ENCODE data around the gene KAZN.

KAZN gene

GRCh38 chr1:15005116-15005515, 406.6 kb downstream of the KAZN start (continued):
- TF ChIP-seq ZNF768 (tag by site-specific recombination; IDR thresholded peaks at IDR 0.05) (no peak), ZNF202 (tag by site-specific recombination; IDR thresholded peaks at IDR 0.05; ENCODE audit: borderline replicate concordance) (no peak), ZEB2 (tag by site-specific recombination; IDR thresholded peaks at IDR 0.05) (no peak), ZNF571 (tag by site-specific recombination; IDR thresholded peaks at IDR 0.05) (no peak), ZBTB26 (tag by site-specific recombination; optimal IDR thresholded peaks at IDR 0.05) (no peak)

- POLR2A ChIA-PET: no interaction called here
- Histone ChIP-seq H3K36me3 (ENCODE audit: control insufficient read depth in 2 of 2, insufficient read depth in 1 of 2, low read length in 2 of 2) (peaks cover 0 to 6% of the 10 kb centered on the region in 2 experiments; a peak in 1 of 3 replicates), H3K4me3 (ENCODE audit: low read depth, low read length) (no peak overlapping the region), H3K9me3 (ENCODE audit: control insufficient read depth, insufficient read depth, low read depth, low read length) (no peaks in the 10 kb centered on the region), H3K4me1 (ENCODE audit: control insufficient read depth, insufficient read depth, low read length) (no peaks in the 10 kb centered on the region), H3K27ac (ENCODE audit: extremely low read depth, low read depth, low read length) (no peak overlapping the region)
- TF ChIP-seq ZNF792 (tag by site-specific recombination; IDR thresholded peaks at IDR 0.05) (no peak), ZSCAN16 (tag by site-specific recombination; IDR thresholded peaks at IDR 0.05) (no peak), ZNF274 (IDR thresholded peaks at IDR 0.05; ENCODE audit: low read length) (no peak), ZNF274 (tag by site-specific recombination; IDR thresholded peaks at IDR 0.05; ENCODE audit: borderline replicate concordance) (no peak), ZBTB26 (tag by site-specific recombination; optimal IDR thresholded peaks at IDR 0.05) (no peak), IKZF3 (tag by site-specific recombination; IDR thresholded peaks at IDR 0.05) (no peak), ZNF311 (tag by site-specific recombination; IDR thresholded peaks at IDR 0.05; ENCODE audit: borderline replicate concordance) (no peak), ZNF501 (tag by site-specific recombination; IDR thresholded peaks at IDR 0.05) (no peak), ZNF24 (tag by site-specific recombination; IDR thresholded peaks at IDR 0.05) (no peak), TCF7L2 (IDR thresholded peaks at IDR 0.05; ENCODE audit: borderline replicate concordance, low read depth, low read length) (no peak), ZNF2 (tag by site-specific recombination; IDR thresholded peaks at IDR 0.05) (no peak), ZEB2 (tag by site-specific recombination; IDR thresholded peaks at IDR 0.05) (no peak)
- TF ChIP-seq, protein P1, sequence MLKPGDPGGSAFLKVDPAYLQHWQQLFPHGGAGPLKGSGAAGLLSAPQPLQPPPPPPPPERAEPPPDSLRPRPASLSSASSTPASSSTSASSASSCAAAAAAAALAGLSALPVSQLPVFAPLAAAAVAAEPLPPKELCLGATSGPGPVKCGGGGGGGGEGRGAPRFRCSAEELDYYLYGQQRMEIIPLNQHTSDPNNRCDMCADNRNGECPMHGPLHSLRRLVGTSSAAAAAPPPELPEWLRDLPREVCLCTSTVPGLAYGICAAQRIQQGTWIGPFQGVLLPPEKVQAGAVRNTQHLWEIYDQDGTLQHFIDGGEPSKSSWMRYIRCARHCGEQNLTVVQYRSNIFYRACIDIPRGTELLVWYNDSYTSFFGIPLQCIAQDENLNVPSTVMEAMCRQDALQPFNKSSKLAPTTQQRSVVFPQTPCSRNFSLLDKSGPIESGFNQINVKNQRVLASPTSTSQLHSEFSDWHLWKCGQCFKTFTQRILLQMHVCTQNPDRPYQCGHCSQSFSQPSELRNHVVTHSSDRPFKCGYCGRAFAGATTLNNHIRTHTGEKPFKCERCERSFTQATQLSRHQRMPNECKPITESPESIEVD (tag by site-specific recombination; IDR thresholded peaks at IDR 0.05): no peak
- TF ChIP-seq, protein P2, sequence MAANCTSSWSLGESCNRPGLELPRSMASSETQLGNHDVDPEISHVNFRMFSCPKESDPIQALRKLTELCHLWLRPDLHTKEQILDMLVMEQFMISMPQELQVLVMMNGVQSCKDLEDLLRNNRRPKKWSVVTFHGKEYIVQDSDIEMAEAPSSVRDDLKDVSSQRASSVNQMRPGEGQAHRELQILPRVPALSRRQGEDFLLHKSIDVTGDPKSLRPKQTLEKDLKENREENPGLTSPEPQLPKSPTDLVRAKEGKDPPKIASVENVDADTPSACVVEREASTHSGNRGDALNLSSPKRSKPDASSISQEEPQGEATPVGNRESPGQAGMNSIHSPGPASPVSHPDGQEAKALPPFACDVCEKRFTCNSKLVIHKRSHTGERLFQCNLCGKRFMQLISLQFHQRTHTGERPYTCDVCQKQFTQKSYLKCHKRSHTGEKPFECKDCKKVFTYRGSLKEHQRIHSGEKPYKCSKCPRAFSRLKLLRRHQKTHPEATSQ (tag by site-specific recombination; IDR thresholded peaks at IDR 0.05): no peak
- CTCF ChIA-PET: no interaction called here
Observed at GRCh38 chr1:15007368-15007767, 408.9 kb downstream of the KAZN start.

GRCh38 chr1:15007842-15008241, 409.4 kb downstream of the KAZN start:
- no peak overlapping the region for H3K4me3 ChIP-seq (ENCODE audit: low read depth, low read length)
- H3K27ac ChIP-seq (ENCODE audit: extremely low read depth, low read depth, low read length): no peak overlapping the region
- ChIA-PET POLR2A (no interaction called here), CTCF (no interaction called here)
- no peaks in the 10 kb centered on the region for H3K4me1 ChIP-seq (ENCODE audit: control insufficient read depth, insufficient read depth, low read length)
- H3K9me3 ChIP-seq (ENCODE audit: control insufficient read depth, insufficient read depth, low read depth, low read length): no peaks in the 10 kb centered on the region
- peaks cover 0 to 6% of the 10 kb centered on the region in 2 experiments; a peak in 1 of 3 replicates for H3K36me3 ChIP-seq (ENCODE audit: control insufficient read depth in 2 of 2, insufficient read depth in 1 of 2, low read length in 2 of 2)
- no peak for TF ChIP-seq ZBTB26 (tag by site-specific recombination; optimal IDR thresholded peaks at IDR 0.05)
- TF ChIP-seq MEIS1 (CRISPR knock-in tag; IDR thresholded peaks at IDR 0.05; ENCODE audit: borderline replicate concordance): no peak
- no peak for TF ChIP-seq GLI2 (tag by site-specific recombination; IDR thresholded peaks at IDR 0.05; ENCODE audit: borderline replicate concordance, low read depth)
- TF ChIP-seq, protein P3, sequence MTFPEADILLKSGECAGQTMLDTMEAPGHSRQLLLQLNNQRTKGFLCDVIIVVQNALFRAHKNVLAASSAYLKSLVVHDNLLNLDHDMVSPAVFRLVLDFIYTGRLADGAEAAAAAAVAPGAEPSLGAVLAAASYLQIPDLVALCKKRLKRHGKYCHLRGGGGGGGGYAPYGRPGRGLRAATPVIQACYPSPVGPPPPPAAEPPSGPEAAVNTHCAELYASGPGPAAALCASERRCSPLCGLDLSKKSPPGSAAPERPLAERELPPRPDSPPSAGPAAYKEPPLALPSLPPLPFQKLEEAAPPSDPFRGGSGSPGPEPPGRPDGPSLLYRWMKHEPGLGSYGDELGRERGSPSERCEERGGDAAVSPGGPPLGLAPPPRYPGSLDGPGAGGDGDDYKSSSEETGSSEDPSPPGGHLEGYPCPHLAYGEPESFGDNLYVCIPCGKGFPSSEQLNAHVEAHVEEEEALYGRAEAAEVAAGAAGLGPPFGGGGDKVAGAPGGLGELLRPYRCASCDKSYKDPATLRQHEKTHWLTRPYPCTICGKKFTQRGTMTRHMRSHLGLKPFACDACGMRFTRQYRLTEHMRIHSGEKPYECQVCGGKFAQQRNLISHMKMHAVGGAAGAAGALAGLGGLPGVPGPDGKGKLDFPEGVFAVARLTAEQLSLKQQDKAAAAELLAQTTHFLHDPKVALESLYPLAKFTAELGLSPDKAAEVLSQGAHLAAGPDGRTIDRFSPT (tag by site-specific recombination; IDR thresholded peaks at IDR 0.05): no peak
- no peak for TF ChIP-seq ZSCAN18 (tag by site-specific recombination; IDR thresholded peaks at IDR 0.05)
- no peak for TF ChIP-seq ZNF654 (tag by site-specific recombination; IDR thresholded peaks at IDR 0.05; ENCODE audit: low read depth)
- TF ChIP-seq ZNF707 (tag by site-specific recombination; IDR thresholded peaks at IDR 0.05): no peak
- no peak for TF ChIP-seq ZFP69B (tag by site-specific recombination; IDR thresholded peaks at IDR 0.05)

All from HEK293 (cell line).